Neural progenitor cell (in vitro differentiated cells): ENCODE measurements around the gene SLC66A3. TPM values are rescaled to one million over a fixed set of nuclear protein-coding genes. Genes with fewer than 3 reads are reported as not detected.

Experiments
- DNase-seq: peaks from one replicate; pipeline ENCODE4 v3.0.0-alpha.2; 2016; ENCODE audit warnings: low spot score
- H2AFZ ChIP-seq: fragments of 200-600 bp; sonication (generic); replicated peaks from 2 replicates; pipeline ENCODE4 v1.6.1; 2016; ENCODE audit warnings: antibody characterized with exemption
- H3F3A ChIP-seq: fragments of 200-600 bp; sonication (generic); 2 replicates; pipeline ENCODE4 v1.6.1; 2016; ENCODE audit warnings: antibody characterized with exemption, low read depth
- H3K27ac ChIP-seq: fragments of 200-600 bp; sonication (generic); 2 replicates; pipeline ENCODE4 v1.5.1; 2016; ENCODE audit warnings: mild to moderate bottlenecking
- H3K27me3 ChIP-seq: fragments of 200-600 bp; sonication (generic); 2 replicates; pipeline ENCODE4 v1.6.1; 2016; ENCODE audit warnings: mild to moderate bottlenecking, moderate library complexity
- H3K36me3 ChIP-seq: fragments of 200-600 bp; sonication (generic); 2 replicates; pipeline ENCODE4 v1.5.1; 2016
- H3K4me1 ChIP-seq: fragments of 200-600 bp; sonication (generic); 2 replicates; pipeline ENCODE4 v1.6.1; 2016; ENCODE audit warnings: mixed run types
- H3K4me2 ChIP-seq: fragments of 200-600 bp; sonication (generic); 2 replicates; pipeline ENCODE4 v1.6.1; 2016
- H3K4me3 ChIP-seq: fragments of 200-600 bp; sonication (generic); 2 replicates; pipeline ENCODE4 v1.5.1; 2016
- H3K79me2 ChIP-seq: fragments of 200-600 bp; sonication (generic); 2 replicates; pipeline ENCODE4 v1.6.1; 2016; ENCODE audit warnings: low read depth
- H3K9ac ChIP-seq: fragments of 200-600 bp; sonication (generic); 2 replicates; pipeline ENCODE4 v1.6.1; 2016
- H3K9me3 ChIP-seq: fragments of 200-600 bp; sonication (generic); 2 replicates; pipeline ENCODE4 v1.5.1; 2016; ENCODE audit warnings: low read depth
- H4K20me1 ChIP-seq: fragments of 200-600 bp; sonication (generic); 2 replicates; pipeline ENCODE4 v1.6.1; 2016; ENCODE audit warnings: low read depth
- H3K27ac Mint-ChIP-seq: 3 replicates; pipeline ENCODE4 v1.8.0; 2021; ENCODE audit warnings: mixed read lengths
- H3K27me3 Mint-ChIP-seq: 2 replicates; pipeline ENCODE4 v1.8.0; 2022; ENCODE audit warnings: low read depth, mild to moderate bottlenecking, inconsistent platforms, moderate library complexity, mixed read lengths; ENCODE audit not compliant: insufficient read depth
- H3K36me3 Mint-ChIP-seq: 3 replicates; pipeline ENCODE4 v1.8.0; 2021; ENCODE audit warnings: mixed read lengths
- H3K4me1 Mint-ChIP-seq: 3 replicates; pipeline ENCODE4 v1.8.0; 2021; ENCODE audit warnings: mixed read lengths
- H3K4me3 Mint-ChIP-seq: 3 replicates; pipeline ENCODE4 v1.8.0; 2021; ENCODE audit warnings: mild to moderate bottlenecking, moderate library complexity, mixed read lengths
- H3K9me3 Mint-ChIP-seq: 3 replicates; pipeline ENCODE4 v1.8.0; 2020; ENCODE audit warnings: mixed read lengths
- CTCF ChIP-seq: fragments of 200-600 bp; sonication (generic); IDR thresholded peaks from 2 replicates; pipeline ENCODE4 v1.5.1; 2017; ENCODE audit warnings: antibody characterized with exemption, mild to moderate bottlenecking
- EZH2 ChIP-seq: fragments of 200-600 bp; sonication (generic); IDR thresholded peaks from 2 replicates; pipeline ENCODE4 v1.6.1; 2017; ENCODE audit warnings: antibody characterized with exemption, mild to moderate bottlenecking, moderate library complexity
- EZH2phosphoT487 ChIP-seq: fragments of 200-600 bp; sonication (generic); IDR thresholded peaks from 2 replicates; pipeline ENCODE4 v1.6.1; 2017; ENCODE audit warnings: antibody characterized with exemption
- total RNA-seq: library from RNA; depleted of rRNA; stranded (reverse); fragments of >200 nt; gene quantifications from 2 replicates; pipeline ENCODE4 v1.2.3, GENCODE V29; 2015; ENCODE audit warnings: low replicate concordance

The SLC66A3 gene
- total RNA-seq, 1 donor from 2014 or later, result 19.3 TPM

GRCh38 chr2:11179196-11179595, 23.9 kb downstream of the SLC66A3 start:
- no peak overlapping the region for H3K4me3 ChIP-seq
- no peak overlapping the region for H3K4me2 ChIP-seq
- H3K4me1 ChIP-seq, result no peaks in the 10 kb centered on the region
- H3K9ac ChIP-seq, result no peak overlapping the region
- Mint-ChIP-seq H3K4me1 (peaks cover 4% of the 10 kb centered on the region), H3K27ac (no peak overlapping the region), H3K27me3 (no peaks in the 10 kb centered on the region), H3K36me3 (peaks cover 6% of the 10 kb centered on the region), H3K4me3 (no peak overlapping the region), H3K9me3 (no peaks in the 10 kb centered on the region)
- DNase-seq, result no peak
- H2AFZ ChIP-seq, result no peak overlapping the region
- H3K79me2 ChIP-seq, result no peaks in the 10 kb centered on the region
- peaks cover 10% of the 10 kb centered on the region for H3F3A ChIP-seq
- H3K27ac ChIP-seq, result no peak overlapping the region
- H4K20me1 ChIP-seq, result no peaks in the 10 kb centered on the region
- H3K36me3 ChIP-seq, result no peaks in the 10 kb centered on the region
- TF ChIP-seq CTCF (no peak), EZH2 (no peak), EZH2phosphoT487 (no peak)
- H3K27me3 ChIP-seq, result no peaks in the 10 kb centered on the region
- no peaks in the 10 kb centered on the region for H3K9me3 ChIP-seq

GRCh38 chr2:11179899-11180298, 24.6 kb downstream of the SLC66A3 start:
- Histone ChIP-seq H2AFZ (no peak overlapping the region), H3K4me2 (no peak overlapping the region), H3F3A (peaks cover 10% of the 10 kb centered on the region), H3K79me2 (no peaks in the 10 kb centered on the region), H4K20me1 (no peaks in the 10 kb centered on the region), H3K36me3 (no peaks in the 10 kb centered on the region), H3K27ac (no peak overlapping the region), H3K4me3 (no peak overlapping the region), H3K9ac (no peak overlapping the region), H3K9me3 (no peaks in the 10 kb centered on the region), H3K4me1 (no peaks in the 10 kb centered on the region), H3K27me3 (no peaks in the 10 kb centered on the region)
- H3K9me3 Mint-ChIP-seq, result no peaks in the 10 kb centered on the region
- peaks cover 4% of the 10 kb centered on the region for H3K4me1 Mint-ChIP-seq
- no peaks in the 10 kb centered on the region for H3K27me3 Mint-ChIP-seq
- peaks cover 6% of the 10 kb centered on the region for H3K36me3 Mint-ChIP-seq
- TF ChIP-seq CTCF (no peak), EZH2 (no peak), EZH2phosphoT487 (no peak)
- H3K27ac Mint-ChIP-seq, result no peak overlapping the region
- no peak overlapping the region for H3K4me3 Mint-ChIP-seq
- no peak for DNase-seq

- Histone ChIP-seq H3K27ac (no peak overlapping the region), H3K4me2 (no peak overlapping the region), H3K9ac (no peak overlapping the region), H3K4me1 (no peaks in the 10 kb centered on the region), H3F3A (peaks cover 10% of the 10 kb centered on the region), H3K4me3 (no peak overlapping the region), H3K9me3 (no peaks in the 10 kb centered on the region), H3K36me3 (no peaks in the 10 kb centered on the region), H3K27me3 (no peaks in the 10 kb centered on the region), H3K79me2 (no peaks in the 10 kb centered on the region), H4K20me1 (no peaks in the 10 kb centered on the region), H2AFZ (no peak overlapping the region)
- Mint-ChIP-seq H3K27me3 (no peaks in the 10 kb centered on the region), H3K4me3 (no peak overlapping the region), H3K27ac (no peak overlapping the region), H3K4me1 (no peaks in the 10 kb centered on the region), H3K9me3 (no peaks in the 10 kb centered on the region), H3K36me3 (peaks cover 4% of the 10 kb centered on the region)
- no peak for DNase-seq
- no peak for TF ChIP-seq EZH2phosphoT487
- no peak for TF ChIP-seq EZH2
- no peak for TF ChIP-seq CTCF
Measured at GRCh38 chr2:11180653-11181052, 25.4 kb downstream of the SLC66A3 start.
